Mesendoderm (in vitro differentiated cells): ENCODE measurements around the gene PLD3.

Experiments used
- DNase-seq: peaks from one replicate; pipeline ENCODE4 v3.0.0; 2013
- H2AK5ac ChIP-seq: 2 replicates; pipeline ENCODE4 v1.6.1; 2013; ENCODE audit warnings: low read length, inconsistent platforms
- H2BK120ac ChIP-seq: 2 replicates; pipeline ENCODE4 v1.6.1; 2013; ENCODE audit warnings: low read depth, mild to moderate bottlenecking, low read length, moderate library complexity, mixed read lengths
- H2BK15ac ChIP-seq: replicated peaks from 2 replicates; pipeline ENCODE4 v1.6.1; 2013; ENCODE audit warnings: low read depth, mild to moderate bottlenecking, moderate library complexity
- H2BK5ac ChIP-seq: 2 replicates; pipeline ENCODE4 v1.6.1; 2013; ENCODE audit warnings: low read length, inconsistent platforms
- H3K18ac ChIP-seq: 2 replicates; pipeline ENCODE4 v1.6.1; 2013; ENCODE audit warnings: mild to moderate bottlenecking, low read length, mixed read lengths
- H3K23ac ChIP-seq: one replicate; pipeline ENCODE4 v1.6.1; 2013; ENCODE audit warnings: low read length
- H3K27ac ChIP-seq: 2 replicates; pipeline ENCODE4 v1.5.1; 2013; ENCODE audit warnings: low read depth, mild to moderate bottlenecking, inconsistent platforms, low read length, moderate library complexity
- H3K27me3 ChIP-seq: 2 replicates; pipeline ENCODE4 v1.6.1; 2013; ENCODE audit warnings: low read length, control low read depth, mild to moderate bottlenecking, inconsistent platforms; ENCODE audit not compliant: insufficient read depth, poor library complexity
- H3K36me3 ChIP-seq: 2 replicates; pipeline ENCODE4 v1.6.1; 2013; ENCODE audit warnings: low read length, inconsistent platforms; ENCODE audit not compliant: control insufficient read depth, insufficient read depth
- H3K4ac ChIP-seq: one replicate; pipeline ENCODE4 v1.6.1; 2013; ENCODE audit warnings: low read depth, mild to moderate bottlenecking, low read length, moderate library complexity
- H3K4me1 ChIP-seq: 2 replicates; pipeline ENCODE4 v1.6.1; 2013; ENCODE audit warnings: low read depth, low read length, inconsistent platforms; ENCODE audit not compliant: control insufficient read depth
- H3K4me2 ChIP-seq: 2 replicates; pipeline ENCODE4 v1.6.1; 2013; ENCODE audit warnings: low read length
- H3K4me3 ChIP-seq: 2 replicates; pipeline ENCODE4 v1.5.1; 2013; ENCODE audit warnings: mild to moderate bottlenecking, low read length
- H3K56ac ChIP-seq: one replicate; pipeline ENCODE4 v1.6.1; 2013; ENCODE audit warnings: low read length
- H3K79me1 ChIP-seq: 2 replicates; pipeline ENCODE4 v1.6.1; 2013; ENCODE audit warnings: low read length, inconsistent platforms
- H3K79me2 ChIP-seq: 2 replicates; pipeline ENCODE4 v1.6.1; 2013; ENCODE audit warnings: mild to moderate bottlenecking, low read length; ENCODE audit not compliant: control insufficient read depth, insufficient read depth
- H3K9ac ChIP-seq: 2 replicates; pipeline ENCODE4 v1.6.1; 2013; ENCODE audit warnings: low read length, inconsistent platforms
- H4K5ac ChIP-seq: one replicate; pipeline ENCODE4 v1.6.1; 2013; ENCODE audit warnings: low read length
- H4K8ac ChIP-seq: one replicate; pipeline ENCODE4 v1.6.1; 2013; ENCODE audit warnings: low read depth, mild to moderate bottlenecking, control low read depth, low read length, moderate library complexity
- WGBS: extraction: QIAGEN DNeasy Blood & Tissue Kit; methylation state at CpG from one replicate; pipeline ENCODE4 v1.1.7; 2013; ENCODE audit warnings: low lambda C conversion rate, missing lambda C conversion rate; ENCODE audit not compliant: insufficient coverage; ENCODE audit errors: extremely low coverage; 5-methylcytosine and 5-hydroxymethylcytosine counted together

Gene PLD3

GRCh38 chr19:40415768-40416167, 67.3 kb downstream of the PLD3 start:
- H3K27ac ChIP-seq = no peak overlapping the region
- no CpG with 5 or more reads among the region's 2 CpGs for WGBS
- H3K4me2 ChIP-seq = no peak overlapping the region

GRCh38 chr19:40416918-40417642, 68.6 kb downstream of the PLD3 start:
- Histone ChIP-seq H4K8ac (no peak overlapping the region), H2BK15ac (no peak overlapping the region), H2AK5ac (no peak overlapping the region), H3K56ac (peak overlapping the region; percentile 54), H3K9ac (no peak overlapping the region), H3K79me1 (no peaks in the 10 kb centered on the region), H2BK120ac (no peak overlapping the region), H3K4me3 (no peak overlapping the region), H3K4ac (no peak overlapping the region), H2BK5ac (no peak overlapping the region), H3K27me3 (no peaks in the 10 kb centered on the region), H3K4me2 (no peak overlapping the region), H3K27ac (no peak overlapping the region), H3K23ac (no peak overlapping the region), H3K36me3 (no peaks in the 10 kb centered on the region), H3K4me1 (no peaks in the 10 kb centered on the region), H3K18ac (no peak overlapping the region), H3K79me2 (no peaks in the 10 kb centered on the region), H4K5ac (no peak overlapping the region)
- no peak for DNase-seq
- WGBS = no CpG with 5 or more reads among the region's 16 CpGs

More at GRCh38 chr19:40415768-40416167, 67.3 kb downstream of the PLD3 start:
- Histone ChIP-seq H3K4me1 (no peaks in the 10 kb centered on the region), H4K8ac (no peak overlapping the region), H2BK5ac (no peak overlapping the region), H3K9ac (no peak overlapping the region), H4K5ac (no peak overlapping the region), H3K79me1 (no peaks in the 10 kb centered on the region), H3K79me2 (no peaks in the 10 kb centered on the region), H2AK5ac (no peak overlapping the region), H3K36me3 (no peaks in the 10 kb centered on the region), H3K27me3 (no peaks in the 10 kb centered on the region), H3K4ac (no peak overlapping the region), H3K23ac (no peak overlapping the region), H2BK15ac (no peak overlapping the region), H3K4me3 (no peak overlapping the region), H3K18ac (no peak overlapping the region), H3K56ac (no peak overlapping the region), H2BK120ac (no peak overlapping the region)
- no peak for DNase-seq

- H3K4me1 ChIP-seq = no peaks in the 10 kb centered on the region
- no peak overlapping the region for H2AK5ac ChIP-seq
- peaks cover under 1% of the 10 kb centered on the region for H3K36me3 ChIP-seq
- H2BK120ac ChIP-seq = no peak overlapping the region
- no peak overlapping the region for H2BK5ac ChIP-seq
- H4K8ac ChIP-seq = no peak overlapping the region
- no CpG with 5 or more reads among the region's 4 CpGs for WGBS
- H2BK15ac ChIP-seq = no peak overlapping the region
- no peak for DNase-seq
- no peak overlapping the region for H3K18ac ChIP-seq
- H3K23ac ChIP-seq = no peak overlapping the region
- no peak overlapping the region for H3K9ac ChIP-seq
- no peak overlapping the region for H3K4ac ChIP-seq
- no peaks in the 10 kb centered on the region for H3K79me2 ChIP-seq
- no peaks in the 10 kb centered on the region for H3K27me3 ChIP-seq
- H3K27ac ChIP-seq = no peak overlapping the region
- no peak overlapping the region for H3K4me3 ChIP-seq
- H3K4me2 ChIP-seq = no peak overlapping the region
- no peak overlapping the region for H4K5ac ChIP-seq
- H3K79me1 ChIP-seq = no peaks in the 10 kb centered on the region
- H3K56ac ChIP-seq = peak overlapping the region; percentile 54
Observed at GRCh38 chr19:40417643-40417981, 69.1 kb downstream of the PLD3 start.

DNA sequence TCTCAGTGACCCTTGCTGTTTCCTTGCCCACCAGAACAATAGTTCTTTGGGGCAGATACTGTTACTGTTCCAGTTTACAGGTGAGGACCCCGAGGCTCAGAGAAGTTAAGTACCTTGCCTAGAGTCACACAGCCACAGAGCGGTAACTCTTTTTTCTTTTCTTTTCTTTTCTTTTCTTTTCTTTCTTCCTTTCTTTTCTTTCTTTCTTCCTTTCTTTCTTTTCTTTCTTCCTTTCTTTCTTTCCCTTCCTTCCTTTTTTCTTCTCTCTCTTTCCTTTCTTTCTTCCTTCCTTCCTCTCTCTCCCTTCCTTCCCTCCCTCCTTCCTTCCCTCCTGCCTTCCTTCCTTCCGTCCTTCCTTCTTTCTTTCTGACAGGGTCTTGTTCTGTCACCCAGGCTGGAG, 69.5 kb downstream of the PLD3 start:
- Histone ChIP-seq H2BK15ac (no peak overlapping the region), H3K23ac (no peak overlapping the region), H3K9ac (no peak overlapping the region), H2AK5ac (no peak overlapping the region), H3K27me3 (no peaks in the 10 kb centered on the region), H4K5ac (no peak overlapping the region), H3K79me2 (no peaks in the 10 kb centered on the region), H3K36me3 (peaks cover 2% of the 10 kb centered on the region), H3K56ac (no peak overlapping the region), H3K4me2 (no peak overlapping the region), H2BK5ac (no peak overlapping the region), H4K8ac (no peak overlapping the region), H3K27ac (no peak overlapping the region), H3K4me3 (no peak overlapping the region), H2BK120ac (no peak overlapping the region), H3K4ac (no peak overlapping the region), H3K4me1 (no peaks in the 10 kb centered on the region), H3K18ac (no peak overlapping the region), H3K79me1 (peaks cover under 1% of the 10 kb centered on the region)
- no CpG with 5 or more reads among the region's 3 CpGs for WGBS
- DNase-seq = no peak

- WGBS = no CpG with 5 or more reads among the region's 5 CpGs
- no peak overlapping the region for H3K9ac ChIP-seq
- H2BK120ac ChIP-seq = no peak overlapping the region
- no peak overlapping the region for H2BK15ac ChIP-seq
- peaks cover 2% of the 10 kb centered on the region for H3K79me1 ChIP-seq
- H4K8ac ChIP-seq = no peak overlapping the region
- H3K36me3 ChIP-seq = peaks cover 2% of the 10 kb centered on the region
- H3K56ac ChIP-seq = no peak overlapping the region
- H3K27ac ChIP-seq = no peak overlapping the region
- H3K23ac ChIP-seq = no peak overlapping the region
- H3K4me1 ChIP-seq = no peaks in the 10 kb centered on the region
- H3K4me2 ChIP-seq = no peak overlapping the region
- H3K79me2 ChIP-seq = no peaks in the 10 kb centered on the region
- DNase-seq = no peak
- no peak overlapping the region for H3K4ac ChIP-seq
- no peaks in the 10 kb centered on the region for H3K27me3 ChIP-seq
- H3K18ac ChIP-seq = no peak overlapping the region
- H2AK5ac ChIP-seq = no peak overlapping the region
- no peak overlapping the region for H3K4me3 ChIP-seq
- no peak overlapping the region for H4K5ac ChIP-seq
- H2BK5ac ChIP-seq = no peak overlapping the region
Observed at GRCh38 chr19:40419066-40419612, 70.6 kb downstream of the PLD3 start.

DNA sequence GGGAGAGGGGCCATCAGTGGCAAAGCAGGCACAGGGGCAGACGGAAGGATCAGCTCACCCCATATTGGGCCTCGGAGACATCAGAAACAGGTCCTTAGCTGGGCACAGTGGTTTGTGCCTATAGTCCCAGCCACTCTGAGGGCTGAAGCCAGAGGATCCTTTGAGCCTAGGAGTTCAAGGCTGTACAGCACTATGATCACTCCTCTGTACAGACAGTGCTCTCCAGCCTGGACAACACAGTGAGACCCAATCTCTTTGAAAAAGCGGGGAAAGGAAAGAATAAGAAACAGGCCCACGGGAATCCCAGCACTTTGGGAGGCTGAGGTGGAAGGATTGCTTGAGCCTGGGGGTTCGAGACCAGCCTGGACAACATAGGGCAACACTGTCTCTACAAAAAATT, 71.3 kb downstream of the PLD3 start:
- Histone ChIP-seq H3K18ac (no peak overlapping the region), H3K36me3 (peaks cover 2% of the 10 kb centered on the region), H4K5ac (no peak overlapping the region), H3K27ac (no peak overlapping the region), H4K8ac (no peak overlapping the region), H2BK5ac (no peak overlapping the region), H3K9ac (no peak overlapping the region), H3K4me3 (no peak overlapping the region), H3K4me2 (no peak overlapping the region), H3K4ac (no peak overlapping the region), H2BK120ac (no peak overlapping the region), H3K79me1 (peaks cover 2% of the 10 kb centered on the region), H3K56ac (no peak overlapping the region), H2BK15ac (no peak overlapping the region), H3K23ac (no peak overlapping the region), H3K79me2 (no peaks in the 10 kb centered on the region), H2AK5ac (no peak overlapping the region), H3K27me3 (no peaks in the 10 kb centered on the region), H3K4me1 (no peaks in the 10 kb centered on the region)
- DNase-seq = no peak
- no CpG with 5 or more reads among the region's 5 CpGs for WGBS
